Glomerular endothelial cell (primary cell): ENCODE measurements around the gene MIEN1. TPM values are rescaled to one million over a fixed set of nuclear protein-coding genes. Genes with fewer than 3 reads are reported as not detected.
"Not testable (repeated sequence)": the region's sequence is repeated elsewhere in the genome, so short reads cannot be mapped to it uniquely, and the experiment has no call there.

ENCODE experiments used
- DNase-seq: peaks from one replicate; pipeline ENCODE4 v3.0.0-alpha.2; 2011; ENCODE audit warnings: low read depth, low spot score; ENCODE audit errors: extremely low read depth
- total RNA-seq: library from RNA; depleted of rRNA; stranded (reverse); fragments of >200 nt; gene quantifications from 2 replicates; pipeline ENCODE4 v1.2.3, GENCODE V29; 2015

The MIEN1 gene
- total RNA-seq, 1 donor from 2014 or later, result 51.2 TPM

DNA sequence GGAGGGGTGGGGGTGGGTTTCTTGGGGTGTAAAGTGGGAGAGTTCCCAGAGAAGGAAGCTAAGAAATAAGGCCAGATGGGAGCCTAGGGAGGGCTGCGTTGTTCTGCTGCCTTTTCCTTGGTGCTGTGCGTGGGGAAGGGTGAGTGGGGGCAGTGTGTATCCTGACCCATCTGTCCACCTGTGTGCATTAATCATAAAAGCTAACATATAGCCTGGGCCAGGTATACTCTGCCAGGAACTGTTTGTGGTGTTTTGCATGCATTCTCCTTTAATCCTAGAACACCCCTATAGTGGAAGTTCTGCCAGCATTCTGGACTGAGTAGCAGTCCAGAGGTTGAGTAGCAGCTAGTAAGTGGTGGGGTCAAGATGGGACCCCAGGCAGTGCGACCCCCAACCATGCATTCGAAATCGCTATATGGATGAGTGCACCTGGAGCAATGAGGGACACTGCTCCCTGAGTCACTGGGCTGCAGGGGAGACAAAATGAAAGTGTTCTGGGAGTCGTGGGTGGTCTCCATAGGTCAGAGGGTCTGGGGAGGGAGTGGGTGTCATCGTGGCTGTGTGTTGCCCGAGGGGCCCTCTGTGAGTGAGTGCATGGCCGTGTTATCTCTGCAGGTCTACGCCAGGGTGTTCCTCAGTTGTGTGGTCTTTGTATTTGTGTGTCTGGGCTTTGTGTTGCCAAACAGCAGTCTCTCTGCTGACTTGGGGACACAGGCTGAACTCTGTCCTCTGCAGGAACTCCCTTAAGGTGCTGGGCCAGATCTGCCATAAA lies 29.1 kb downstream of the MIEN1 start:
- DNase-seq, result no peak

DNA sequence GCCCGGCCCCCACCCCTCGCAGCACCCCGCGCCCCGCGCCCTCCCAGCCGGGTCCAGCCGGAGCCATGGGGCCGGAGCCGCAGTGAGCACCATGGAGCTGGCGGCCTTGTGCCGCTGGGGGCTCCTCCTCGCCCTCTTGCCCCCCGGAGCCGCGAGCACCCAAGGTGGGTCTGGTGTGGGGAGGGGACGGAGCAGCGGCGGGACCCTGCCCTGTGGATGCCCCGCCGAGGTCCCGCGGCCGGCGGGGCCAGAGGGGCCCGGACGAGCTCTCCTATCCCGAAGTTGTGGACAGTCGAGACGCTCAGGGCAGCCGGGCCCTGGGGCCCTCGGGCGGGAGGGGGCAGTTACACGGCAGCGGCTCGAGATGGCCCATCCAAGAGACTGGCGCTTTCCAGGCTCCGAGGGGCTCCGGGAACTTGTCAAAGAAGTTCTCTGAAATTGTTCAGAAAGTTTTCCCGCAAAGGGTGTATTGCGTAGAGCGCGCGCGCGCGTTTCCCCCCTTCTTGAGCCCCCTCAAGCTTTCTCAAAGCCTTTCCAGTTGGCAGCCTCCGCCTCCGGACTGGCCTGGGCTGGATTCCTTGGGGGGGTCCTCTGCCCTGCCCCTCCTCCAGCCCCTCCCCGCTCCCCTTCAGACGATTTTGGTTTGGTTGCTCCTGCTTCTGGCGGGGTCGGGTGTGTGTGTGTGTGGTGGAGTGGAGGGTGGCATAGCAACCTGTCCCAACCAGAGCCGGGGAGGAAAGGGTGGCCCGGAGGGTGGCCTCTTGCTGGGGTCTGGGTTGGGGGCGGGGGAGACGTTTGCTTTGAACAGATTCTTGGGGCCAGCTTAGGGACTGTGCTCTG lies 30.0 kb downstream of the MIEN1 start:
- DNase-seq, result no peak

DNA sequence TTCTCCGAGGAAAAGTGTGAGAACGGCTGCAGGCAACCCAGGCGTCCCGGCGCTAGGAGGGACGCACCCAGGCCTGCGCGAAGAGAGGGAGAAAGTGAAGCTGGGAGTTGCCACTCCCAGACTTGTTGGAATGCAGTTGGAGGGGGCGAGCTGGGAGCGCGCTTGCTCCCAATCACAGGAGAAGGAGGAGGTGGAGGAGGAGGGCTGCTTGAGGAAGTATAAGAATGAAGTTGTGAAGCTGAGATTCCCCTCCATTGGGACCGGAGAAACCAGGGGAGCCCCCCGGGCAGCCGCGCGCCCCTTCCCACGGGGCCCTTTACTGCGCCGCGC lies 30.5 kb downstream of the MIEN1 start, which contains the start of gene ERBB2:
TSS of gene ERBB2 (plus strand) at position 247 of the 330 bp plus-strand sequence. CDS start 175 bp downstream, outside the sequence.
- no peak for DNase-seq

DNA sequence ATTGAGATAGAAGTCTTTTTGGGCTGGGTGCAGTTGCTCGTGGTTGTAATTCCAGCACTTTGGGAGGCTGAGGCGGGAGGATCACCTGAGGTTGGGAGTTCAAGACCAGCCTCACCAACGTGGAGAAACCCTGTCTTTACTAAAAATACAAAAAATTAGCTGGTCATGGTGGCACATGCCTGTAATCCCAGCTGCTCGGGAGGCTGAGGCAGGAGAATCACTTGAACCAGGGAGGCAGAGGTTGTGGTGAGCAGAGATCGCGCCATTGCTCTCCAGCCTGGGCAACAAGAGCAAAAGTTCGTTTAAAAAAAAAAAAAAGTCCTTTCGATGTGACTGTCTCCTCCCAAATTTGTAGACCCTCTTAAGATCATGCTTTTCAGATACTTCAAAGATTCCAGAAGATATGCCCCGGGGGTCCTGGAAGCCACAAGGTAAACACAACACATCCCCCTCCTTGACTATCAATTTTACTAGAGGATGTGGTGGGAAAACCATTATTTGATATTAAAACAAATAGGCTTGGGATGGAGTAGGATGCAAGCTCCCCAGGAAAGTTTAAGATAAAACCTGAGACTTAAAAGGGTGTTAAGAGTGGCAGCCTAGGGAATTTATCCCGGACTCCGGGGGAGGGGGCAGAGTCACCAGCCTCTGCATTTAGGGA lies 31.0 kb downstream of the MIEN1 start:
- DNase-seq, result not testable (repeated sequence)

DNA sequence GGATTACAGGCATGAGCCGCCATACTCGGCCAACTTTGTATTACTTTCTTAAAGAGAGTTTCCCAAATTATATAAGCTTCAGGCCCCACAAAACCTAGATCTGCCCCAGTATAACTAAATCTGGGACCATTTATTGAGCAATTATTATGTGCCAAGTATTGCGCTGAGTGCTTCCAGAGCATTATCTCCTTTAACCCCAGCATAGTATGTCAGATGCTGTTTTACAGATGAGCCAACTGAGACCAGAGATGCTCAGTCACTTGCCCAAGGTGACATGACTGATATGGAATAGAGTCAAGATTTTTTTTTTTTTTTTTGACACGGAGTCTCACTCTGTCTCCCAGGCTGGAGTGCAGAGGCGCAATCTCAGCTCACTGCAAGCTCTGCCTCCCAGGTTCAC lies 32.4 kb downstream of the MIEN1 start:
- no peak for DNase-seq

DNA sequence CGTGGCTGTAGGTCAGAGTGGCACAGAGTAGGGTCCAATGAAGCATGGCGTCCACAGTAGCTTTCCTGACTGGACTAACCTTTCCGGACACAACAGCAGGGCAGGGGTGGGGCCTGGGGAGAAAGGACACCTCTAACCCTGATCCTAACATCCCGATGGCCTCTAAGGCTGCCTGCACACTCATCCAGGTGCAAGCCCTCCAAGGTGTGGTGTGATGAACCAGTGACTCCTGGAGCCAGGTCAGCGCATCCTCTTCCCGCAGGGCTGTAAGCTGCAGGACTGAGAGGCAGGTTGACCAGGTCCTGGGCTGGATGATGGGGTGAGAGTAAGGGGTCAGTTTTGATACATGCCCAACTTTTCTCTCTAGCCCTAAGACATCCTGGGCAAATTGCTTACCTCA lies 33.6 kb downstream of the MIEN1 start:
- no peak for DNase-seq

DNA sequence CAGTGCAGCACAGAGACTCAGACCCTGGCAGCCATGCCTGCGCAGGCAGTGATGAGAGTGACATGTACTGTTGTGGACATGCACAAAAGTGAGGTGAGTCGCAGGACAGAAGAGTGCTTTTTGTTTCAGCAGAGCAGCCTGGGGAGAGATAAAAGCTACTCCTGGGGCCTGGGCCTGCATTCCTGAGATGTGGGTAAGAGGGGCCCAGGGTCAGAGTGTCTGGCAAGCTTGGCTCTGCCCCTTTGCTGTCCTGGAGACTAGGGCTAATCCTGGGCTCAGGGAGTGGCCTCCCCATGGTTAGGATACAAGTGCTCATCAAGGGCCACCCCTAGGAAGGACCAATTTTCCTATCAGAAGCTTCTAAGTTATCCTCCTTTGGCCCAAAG lies 35.2 kb downstream of the MIEN1 start:
- DNase-seq, result no peak

DNA sequence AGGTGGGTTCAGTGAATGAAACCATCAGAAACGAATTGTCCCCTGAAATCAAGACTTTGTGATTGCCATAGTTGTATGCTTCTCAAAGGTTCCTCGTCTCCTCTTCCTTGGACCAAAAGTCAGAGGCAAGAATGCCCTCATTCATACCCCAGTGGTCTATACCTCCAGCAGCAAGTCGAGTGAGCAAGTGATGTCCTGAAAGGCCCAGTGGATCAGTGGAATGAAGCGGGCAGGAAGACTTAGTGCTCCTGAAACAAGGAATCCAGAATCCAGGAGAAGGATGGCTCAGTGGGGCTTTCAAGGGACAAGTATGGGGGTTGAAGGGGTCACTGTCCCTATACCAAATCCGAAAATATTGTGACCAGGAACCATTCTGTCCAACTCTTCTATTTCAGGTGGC lies 35.7 kb downstream of the MIEN1 start:
- no peak for DNase-seq

DNA sequence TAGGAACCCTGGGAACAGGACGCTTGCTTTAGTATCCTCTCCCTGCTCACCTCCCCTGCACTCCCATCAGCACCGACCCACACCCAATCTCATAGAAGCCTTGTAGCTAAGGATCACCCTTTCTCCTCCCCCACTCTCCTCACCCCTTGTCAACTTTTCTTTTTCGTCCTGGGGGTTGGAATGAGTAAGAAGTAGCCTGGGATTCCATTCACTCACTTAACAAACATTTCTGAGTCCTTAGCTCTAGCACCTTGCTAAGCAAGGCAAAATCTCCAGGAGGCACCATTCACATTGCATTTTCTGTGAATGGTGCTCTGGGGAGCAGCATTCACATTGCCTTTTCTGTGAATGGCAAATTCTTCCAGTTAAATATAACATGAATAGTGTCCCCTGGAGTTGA lies 41.4 kb downstream of the MIEN1 start:
- no peak for DNase-seq

DNA sequence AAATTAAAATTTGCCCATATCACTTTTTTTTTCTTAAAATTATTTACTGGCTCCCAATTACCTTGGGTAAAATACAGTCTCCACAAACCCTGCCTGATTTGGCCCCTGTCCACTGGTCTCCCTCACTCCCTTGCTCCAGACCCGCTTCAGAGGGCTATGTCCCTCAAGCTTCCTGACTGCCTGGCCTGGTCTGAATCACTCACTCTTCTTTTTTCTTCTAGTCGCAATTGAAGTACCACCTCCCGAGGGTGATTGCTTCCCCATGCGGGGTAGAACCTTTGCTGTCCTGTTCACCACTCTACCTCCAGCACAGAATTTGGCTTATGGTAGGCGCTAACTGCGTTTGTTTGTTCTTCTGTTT lies 41.9 kb downstream of the MIEN1 start:
- DNase-seq, result no peak

DNA sequence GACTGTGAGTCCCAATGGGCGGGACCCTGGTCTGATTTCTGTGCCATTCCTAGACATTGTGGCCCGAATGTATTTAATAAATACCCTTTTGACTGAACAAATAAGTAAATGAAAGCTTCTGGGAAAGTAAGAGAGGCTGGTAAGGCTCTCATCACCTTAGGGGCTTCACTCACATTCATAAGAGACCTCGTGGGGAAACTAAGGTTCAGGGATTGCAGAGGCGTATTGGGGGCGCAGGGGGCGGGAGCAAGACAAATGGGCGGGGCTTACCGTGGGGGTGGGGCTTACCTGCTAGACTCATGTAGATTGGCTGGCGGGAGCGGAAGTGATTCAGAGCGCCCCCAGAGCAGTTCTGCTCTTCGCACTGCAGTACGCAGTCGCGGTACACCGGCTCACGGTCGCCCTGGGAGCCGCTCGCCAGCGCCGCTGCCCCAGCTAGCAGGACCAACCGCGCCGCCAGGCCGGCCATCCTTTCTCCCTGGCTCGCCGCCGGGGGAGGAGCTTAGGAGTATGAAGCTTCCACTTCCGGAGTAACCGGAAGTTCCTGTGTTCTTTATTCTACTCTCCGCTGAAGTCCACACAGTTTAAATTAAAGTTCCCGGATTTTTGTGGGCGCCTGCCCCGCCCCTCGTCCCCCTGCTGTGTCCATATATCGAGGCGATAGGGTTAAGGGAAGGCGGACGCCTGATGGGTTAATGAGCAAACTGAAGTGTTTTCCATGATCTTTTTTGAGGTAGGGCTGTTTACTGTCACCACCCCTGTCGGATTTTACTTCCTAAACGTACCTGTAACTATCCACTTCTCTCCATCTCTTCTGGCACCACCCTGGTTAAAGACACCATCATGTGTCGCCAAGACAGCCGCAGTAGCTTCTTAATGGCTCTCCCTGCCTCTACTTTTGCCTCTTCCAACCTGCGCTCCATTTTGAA lies 42.5 kb downstream of the MIEN1 start, which contains the start of gene PGAP3:
TSS of gene PGAP3 (minus strand) at position 512 of the 929 bp plus-strand sequence. CDS start at position 469, 43 bp downstream.
- DNase-seq, result peak; percentile 37

DNA sequence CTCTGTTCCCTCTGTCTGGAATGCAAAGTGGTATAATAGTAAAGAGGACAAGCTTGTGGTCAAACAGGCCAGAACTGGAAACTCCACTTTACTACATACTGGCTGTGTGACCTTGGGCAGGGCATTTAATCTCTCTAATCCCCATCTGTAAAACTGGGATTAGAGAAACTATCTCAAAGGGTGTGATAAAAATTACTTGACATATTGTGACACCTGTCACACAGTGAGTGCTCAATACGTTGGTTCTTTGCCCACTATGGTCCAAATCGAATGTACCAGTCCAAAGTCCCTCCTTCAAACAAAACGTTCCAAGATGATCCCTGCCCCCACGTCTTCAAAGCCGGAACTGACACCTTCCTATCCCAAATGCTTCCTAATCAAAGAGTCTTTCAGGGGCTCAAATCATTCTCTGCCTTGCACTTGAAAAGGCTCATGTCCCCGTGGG lies 43.2 kb downstream of the MIEN1 start:
- no peak for DNase-seq

DNA sequence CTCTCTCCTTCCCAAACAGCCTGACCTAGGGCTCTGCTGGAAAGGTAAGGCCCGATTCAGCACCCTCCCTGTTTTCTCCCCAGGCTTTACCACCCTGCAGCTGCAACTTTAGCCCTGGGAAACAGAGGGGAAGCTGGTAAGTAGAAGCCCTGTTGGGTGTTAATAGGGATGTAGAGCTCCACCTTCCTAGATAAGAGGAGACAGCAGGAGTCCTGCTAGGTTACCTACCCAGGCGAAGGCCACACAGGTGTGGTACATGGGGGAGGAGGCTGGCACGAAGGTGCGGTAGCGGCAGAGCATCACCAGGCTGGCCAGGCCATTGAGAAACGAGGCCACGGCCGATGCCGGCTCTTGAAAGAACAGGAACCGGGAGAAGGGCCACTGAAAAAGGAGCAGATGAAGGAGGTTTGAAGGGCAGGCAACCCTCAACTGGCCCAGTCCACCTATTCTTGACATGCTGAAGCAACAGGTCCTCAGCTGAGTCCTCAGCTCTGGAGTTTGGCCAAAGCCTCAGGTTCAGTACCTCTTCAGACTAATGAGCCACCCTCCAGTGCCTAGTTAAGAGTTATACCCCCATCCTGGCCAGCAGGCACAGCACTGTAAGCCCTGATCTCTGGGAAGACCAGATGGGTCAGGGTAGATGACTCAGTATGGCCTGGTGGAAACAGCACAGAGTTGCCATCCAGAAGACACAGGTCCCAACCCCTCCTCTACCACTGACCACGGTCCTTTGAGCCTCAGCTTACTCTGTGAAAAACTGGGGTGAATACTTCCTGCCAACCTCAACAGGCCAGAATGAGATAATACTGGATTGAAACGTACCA lies 45.8 kb downstream of the MIEN1 start:
- DNase-seq, result no peak

DNA sequence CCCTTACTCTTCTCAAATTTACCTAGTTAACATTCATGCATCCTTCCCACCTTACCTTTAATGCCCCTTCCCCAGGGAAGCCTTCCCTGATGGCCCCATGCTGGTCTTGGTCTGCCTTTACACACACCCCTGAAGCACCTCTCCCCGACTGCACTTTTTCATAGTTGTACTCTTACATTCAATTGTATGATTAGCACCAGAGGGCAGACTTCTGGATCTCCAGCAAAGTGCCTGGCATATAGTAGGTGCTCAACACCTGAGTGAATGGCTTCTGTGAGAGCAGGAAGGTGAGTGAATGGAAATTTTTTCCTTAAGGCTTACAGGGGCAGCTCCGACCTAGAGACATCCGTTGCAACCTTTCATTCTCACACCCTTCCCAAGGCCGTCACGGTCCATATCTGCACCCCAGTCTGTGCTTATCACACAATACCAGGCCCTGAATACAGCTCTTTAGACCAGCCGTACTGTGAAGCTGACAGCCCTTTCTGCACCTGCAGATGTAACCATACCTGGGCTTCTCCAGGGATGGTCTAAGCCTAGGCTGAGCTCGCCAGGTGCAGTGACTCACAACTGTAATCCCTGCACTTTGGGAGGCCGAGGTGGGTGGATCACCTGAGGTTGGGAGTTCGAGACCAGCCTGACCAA lies 46.9 kb downstream of the MIEN1 start:
- DNase-seq, result no peak

DNA sequence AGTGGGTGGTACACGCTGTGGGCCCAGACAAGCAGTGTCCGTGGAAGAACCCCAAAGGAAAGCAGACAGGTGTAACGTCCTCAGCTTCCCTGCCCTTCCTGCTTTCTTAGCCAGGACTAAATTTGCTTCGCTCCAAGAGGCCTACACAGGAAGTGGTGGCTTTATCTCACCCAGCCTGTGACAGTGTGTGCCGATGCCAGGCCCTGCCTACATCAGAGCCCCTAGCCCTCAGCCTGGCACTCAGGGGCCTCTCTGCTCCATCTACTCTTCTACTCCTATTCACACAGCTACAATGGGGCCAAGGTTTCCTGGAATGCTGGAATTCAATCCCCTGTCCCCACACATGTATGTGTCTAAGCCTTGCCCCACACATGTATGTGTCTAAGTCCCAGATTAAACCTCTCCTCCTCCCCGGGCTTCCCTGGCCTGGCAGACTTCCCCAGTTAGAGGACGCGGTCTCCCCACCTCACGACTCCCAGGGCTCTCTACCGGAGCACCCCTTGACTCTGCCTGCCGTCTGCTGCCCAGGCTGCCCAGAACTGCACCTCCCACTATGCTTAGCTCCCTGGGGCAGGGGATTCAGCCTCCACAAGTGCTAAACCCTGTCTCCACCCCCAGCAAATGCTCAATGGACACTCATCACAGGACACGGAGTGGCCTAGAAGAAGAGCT lies 50.7 kb downstream of the MIEN1 start:
- DNase-seq, result no peak
